Islet precursor cell (in vitro differentiated cells): Measurements from ENCODE around the gene CCAR1.
"Not testable (repeated sequence)": the region's sequence is repeated elsewhere in the genome, so short reads cannot be mapped to it uniquely, and the experiment has no call there.

Experiments
- DNase-seq: peaks from one replicate; pipeline ENCODE4 v3.0.0-alpha.2; 2018

The CCAR1 gene, protein sequence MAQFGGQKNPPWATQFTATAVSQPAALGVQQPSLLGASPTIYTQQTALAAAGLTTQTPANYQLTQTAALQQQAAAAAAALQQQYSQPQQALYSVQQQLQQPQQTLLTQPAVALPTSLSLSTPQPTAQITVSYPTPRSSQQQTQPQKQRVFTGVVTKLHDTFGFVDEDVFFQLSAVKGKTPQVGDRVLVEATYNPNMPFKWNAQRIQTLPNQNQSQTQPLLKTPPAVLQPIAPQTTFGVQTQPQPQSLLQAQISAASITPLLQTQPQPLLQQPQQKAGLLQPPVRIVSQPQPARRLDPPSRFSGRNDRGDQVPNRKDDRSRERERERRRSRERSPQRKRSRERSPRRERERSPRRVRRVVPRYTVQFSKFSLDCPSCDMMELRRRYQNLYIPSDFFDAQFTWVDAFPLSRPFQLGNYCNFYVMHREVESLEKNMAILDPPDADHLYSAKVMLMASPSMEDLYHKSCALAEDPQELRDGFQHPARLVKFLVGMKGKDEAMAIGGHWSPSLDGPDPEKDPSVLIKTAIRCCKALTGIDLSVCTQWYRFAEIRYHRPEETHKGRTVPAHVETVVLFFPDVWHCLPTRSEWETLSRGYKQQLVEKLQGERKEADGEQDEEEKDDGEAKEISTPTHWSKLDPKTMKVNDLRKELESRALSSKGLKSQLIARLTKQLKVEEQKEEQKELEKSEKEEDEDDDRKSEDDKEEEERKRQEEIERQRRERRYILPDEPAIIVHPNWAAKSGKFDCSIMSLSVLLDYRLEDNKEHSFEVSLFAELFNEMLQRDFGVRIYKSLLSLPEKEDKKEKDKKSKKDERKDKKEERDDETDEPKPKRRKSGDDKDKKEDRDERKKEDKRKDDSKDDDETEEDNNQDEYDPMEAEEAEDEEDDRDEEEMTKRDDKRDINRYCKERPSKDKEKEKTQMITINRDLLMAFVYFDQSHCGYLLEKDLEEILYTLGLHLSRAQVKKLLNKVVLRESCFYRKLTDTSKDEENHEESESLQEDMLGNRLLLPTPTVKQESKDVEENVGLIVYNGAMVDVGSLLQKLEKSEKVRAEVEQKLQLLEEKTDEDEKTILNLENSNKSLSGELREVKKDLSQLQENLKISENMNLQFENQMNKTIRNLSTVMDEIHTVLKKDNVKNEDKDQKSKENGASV

DNA sequence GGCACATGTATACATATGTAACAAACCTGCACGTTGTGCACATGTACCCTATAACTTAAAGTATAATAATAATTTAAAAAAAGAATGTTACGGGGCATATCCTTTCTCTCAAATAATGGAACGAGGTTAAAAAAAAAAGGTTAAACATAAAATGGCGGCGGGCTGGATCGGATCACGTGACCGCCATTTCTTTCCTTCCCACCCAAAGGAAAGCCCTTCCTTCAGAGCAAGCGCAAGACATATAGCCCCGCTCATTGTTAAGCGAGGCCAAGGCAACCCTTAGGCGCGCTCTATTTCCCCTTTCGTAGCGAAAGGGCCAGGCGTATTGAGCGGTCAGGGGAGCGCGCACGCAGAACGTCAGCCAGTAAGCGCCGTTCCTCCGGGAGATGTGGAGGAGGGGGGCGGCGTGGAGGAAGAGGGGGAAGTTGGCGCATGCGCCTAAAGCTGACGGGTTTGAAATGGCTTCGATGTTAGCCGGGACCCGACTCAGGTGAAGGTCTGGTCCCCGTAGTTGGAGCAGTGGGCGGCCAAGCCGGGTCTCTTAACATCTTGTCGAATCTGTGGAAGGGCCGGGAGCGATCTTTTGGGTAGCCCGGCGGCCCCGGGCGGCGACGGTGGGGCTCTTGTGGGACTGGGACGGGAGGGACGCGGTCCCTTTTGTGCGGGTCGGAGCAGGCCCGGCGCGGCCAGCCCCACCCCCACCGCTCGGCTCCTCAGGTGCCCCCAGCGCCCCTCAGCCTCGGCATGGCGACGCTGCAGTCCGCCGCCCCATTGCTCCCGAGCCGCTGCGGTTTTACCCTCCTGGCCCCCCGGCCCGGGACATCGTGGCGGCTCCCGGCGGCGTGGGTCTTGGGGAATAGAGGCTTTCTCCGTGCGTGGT lies at the start of gene CCAR1:
CCAR1 (plus strand) TSS at position 447 of the 880 bp plus-strand sequence. CDS start 1,266 bp downstream, outside the sequence.
- peak; percentile 99 for DNase-seq

DNA sequence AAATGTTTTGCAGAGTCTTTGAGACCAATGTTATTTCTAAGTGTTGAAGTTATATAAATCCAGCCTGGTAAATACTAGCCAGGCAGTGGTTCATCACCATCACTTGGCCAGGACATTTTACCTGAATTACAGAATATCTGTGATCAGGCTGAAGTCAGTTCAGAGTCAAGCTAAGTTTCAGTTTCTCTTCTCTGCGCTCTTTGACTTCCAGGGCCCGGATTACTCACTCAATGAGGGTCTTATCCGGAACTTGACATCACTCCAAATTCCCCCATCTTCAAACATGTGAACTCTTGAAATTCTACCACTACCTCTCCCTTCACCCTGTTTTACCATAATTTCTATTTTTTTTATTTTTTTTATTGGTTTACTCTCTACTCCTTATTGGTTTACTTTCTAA lies 36.6 kb upstream of the CCAR1 start:
- DNase-seq, result no peak

DNA sequence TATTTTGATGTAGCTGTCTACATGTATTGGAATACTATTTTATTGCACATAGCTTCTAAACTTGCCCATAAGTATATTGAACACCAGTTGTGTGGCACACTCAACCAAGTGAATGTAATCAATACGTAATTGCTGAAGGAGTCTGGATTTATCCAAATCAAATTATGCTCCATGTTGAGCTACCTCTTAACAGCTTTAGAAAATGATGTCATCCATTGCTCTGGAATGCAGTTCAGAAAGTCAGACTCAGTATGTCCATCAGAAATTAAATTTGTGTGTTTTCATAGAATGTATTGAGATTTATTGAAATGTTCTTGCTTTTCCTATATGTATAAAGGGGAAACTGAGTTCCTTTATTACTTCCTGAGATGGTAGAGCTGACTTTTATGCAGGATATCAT lies 25.0 kb upstream of the CCAR1 start:
- no peak for DNase-seq

DNA sequence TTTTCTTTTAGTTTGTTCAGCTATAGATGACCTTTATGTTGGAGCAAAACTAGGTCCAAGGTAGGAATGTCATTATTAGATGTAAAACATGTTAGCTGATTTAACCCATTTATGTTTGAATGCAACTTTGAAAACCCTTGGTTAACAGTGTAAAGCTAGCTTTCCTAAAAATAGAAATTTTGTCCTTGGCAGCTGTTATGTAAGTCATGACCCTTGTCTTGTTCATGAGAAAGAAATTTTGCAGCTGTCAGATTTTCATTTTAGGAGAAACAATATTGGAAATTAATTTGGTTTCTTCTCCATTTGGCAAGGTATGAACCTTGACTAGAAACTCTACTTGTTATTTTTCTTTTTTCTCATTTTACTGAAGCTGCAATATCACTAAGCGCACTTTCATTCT lies 23.9 kb upstream of the CCAR1 start:
- no peak for DNase-seq

DNA sequence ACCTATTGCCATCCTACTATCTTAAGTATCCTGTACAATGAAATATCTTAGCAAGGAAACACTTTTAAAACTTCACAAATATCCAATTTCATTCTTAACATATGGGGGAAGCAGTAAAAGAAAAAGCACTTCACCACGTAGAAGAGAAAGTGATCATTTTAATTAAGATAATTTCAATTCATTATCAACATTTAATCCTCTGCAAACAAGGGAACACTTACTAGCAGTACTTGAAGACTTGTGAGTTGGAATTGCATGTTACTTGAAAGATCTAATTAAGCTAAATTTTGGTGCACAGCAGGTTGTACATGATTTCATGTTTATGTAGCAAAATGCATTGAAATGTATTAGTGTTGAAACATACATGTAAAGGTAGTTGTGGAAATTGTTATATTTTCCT lies 20.8 kb upstream of the CCAR1 start:
- DNase-seq, result no peak

DNA sequence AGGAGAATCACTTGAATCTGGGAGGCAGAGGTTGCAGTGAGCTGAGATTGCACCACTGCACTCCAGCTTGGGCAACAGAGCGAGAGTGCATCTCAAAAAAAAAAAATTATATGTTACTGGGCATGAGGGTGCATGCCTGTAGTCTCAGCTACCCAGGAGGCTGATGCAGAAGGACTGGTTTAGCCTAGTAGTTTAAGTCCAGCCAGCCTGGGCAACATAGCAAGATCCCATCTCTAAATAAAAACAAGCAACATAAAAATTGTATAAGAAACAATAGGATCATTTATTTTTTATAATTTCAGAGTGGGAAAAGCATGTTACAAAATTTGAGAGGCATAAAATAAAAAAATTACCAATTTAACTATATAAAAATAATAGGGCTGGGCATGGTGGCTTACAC lies 15.5 kb upstream of the CCAR1 start:
- no peak for DNase-seq

DNA sequence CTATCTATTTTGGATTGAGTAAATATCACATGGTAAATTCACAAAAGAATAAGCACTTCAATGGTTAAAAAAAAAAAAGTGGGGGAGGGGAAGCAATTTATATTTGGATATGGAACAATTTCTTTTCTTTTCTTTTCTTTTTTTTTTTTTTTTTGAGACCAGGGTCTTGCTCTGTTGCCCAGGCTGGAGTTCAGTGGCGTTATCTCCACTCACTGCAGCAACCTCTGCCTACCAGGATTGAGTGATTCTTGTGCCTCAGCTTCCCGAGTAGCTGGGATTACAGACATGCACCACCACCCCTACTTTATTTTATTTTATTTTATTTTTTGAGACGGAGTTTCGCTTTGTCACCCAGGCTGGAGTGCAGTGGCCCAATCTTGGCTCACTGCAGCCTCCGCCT lies 12.1 kb upstream of the CCAR1 start:
- not testable (repeated sequence) for DNase-seq

DNA sequence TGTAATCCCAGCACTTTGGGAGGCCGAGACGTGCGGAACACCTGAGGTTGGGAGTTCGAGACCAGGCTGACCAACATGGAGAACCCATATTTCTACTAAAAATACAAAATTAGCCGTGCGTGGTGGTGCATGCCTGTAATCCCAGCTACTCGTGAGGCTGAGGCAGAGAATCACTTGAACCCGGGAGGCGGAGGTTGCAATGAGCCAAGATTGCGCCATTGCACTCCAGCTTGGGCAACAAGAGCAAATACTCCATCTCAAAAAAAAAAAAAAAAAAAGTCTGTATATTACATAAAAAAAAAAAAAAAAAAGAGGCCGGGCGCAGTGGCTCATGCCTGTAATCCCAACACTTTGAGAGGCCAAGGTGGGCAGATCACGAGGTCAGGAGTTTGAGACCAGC lies 8.0 kb upstream of the CCAR1 start:
- DNase-seq, result not testable (repeated sequence)

DNA sequence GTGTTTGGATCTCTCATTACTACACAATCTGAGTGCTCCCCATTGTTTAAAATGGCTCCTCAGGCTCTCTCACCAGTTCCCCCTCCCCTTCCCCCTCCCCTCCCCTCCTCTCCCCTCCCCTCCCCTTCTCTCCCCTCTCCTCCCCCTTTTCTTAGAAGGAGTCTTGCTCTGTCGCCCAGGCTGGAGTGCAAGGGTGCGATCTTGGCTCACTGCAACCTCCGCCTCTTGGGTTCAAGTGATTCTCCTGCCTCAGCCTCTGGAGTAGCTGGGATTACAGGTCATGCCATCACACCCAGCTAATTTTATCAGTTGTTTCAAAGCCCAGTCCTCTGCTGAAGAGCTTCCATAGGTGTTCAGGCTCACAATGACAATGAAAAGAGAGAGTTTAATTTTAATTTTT lies 3.6 kb upstream of the CCAR1 start:
- DNase-seq, result no peak

DNA sequence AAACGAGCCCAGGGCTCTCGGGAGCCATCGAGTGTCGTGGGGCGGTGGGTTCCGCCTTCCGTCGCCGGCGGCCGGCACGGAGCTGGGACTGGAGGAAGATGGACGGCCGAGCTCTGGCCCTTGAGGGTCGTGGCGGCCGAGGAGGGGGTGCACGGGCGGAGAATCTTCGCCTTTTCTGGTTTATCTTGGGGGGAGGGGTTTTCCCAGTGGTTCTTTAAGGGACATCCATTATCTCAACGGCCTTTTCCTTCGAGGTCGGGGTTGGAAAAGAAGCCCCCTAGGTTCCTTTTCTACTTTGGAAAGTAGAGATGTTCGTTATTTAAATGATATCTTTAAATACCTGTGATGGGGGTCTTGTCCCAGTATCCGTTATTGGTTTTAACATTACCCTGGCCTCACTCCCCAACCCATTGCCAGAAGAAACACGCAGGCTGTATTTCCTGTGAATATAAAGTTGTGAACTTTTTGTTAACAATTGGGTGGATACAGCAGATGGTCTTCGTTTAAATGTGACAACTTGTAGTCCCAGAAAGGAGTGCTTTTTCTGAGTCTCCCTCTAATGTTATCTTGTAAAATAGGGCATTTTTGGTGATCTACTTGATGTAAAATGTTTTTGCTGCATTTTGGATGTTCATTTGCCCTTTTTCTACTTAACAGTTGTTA lies 765 bp downstream of the CCAR1 start:
- DNase-seq, result no peak

DNA sequence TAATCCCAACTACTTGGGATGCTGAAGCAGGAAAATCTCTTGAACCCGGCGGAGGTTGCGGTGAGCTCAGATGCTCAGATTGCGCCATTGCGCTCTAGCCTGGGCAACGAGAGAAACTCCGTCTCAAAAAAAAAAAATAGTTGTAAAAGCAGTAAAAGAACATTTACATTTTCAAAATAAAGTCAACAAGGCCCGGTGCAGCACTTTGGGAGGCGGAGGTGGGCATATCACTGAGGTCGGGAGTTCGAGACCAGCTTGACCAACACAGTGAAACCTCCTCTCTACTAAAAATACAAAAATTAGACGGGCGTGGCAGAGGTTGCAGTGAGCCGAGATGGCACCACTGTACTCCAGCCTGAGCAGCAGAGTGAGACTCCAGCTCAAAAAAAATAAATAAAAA lies 4.0 kb downstream of the CCAR1 start:
- no peak for DNase-seq

DNA sequence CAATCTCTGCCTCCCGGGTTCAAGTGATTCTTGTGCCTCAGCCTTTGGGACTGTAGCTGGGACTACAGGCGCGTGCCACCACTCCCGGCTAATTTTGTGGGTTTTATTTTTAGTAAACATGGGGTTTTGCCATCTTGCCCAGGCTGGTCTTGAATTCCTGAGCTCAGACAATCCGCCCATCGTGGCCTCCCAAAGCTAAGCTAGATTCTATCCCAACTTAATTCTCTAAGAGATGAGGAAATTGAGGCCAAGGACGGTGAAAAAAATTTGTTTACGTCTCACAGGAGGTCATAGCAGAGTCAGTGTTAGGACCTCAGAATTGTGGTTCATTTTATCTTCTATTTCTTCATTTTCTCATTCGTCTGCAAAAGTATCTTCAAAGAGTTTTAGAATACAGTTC lies 6.1 kb downstream of the CCAR1 start:
- DNase-seq, result no peak

DNA sequence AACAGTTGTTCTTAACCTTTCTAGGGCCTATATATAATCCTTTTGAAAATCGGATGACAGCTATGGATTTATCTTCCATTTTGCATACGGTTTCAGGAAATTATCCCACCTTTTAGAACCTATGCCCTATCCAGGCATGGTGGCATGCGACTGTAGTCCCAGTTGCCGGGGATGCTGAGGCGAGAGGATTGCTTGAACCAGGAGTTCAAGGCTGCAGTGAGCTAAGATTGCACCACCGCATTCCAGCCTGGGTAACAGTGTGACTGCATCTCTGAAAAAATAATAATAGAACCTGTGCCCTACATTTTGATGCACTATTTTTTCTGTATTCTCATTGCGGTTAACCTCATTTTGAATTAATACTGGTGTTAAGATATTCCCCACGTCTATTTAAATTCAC lies 11.6 kb downstream of the CCAR1 start:
- no peak for DNase-seq

DNA sequence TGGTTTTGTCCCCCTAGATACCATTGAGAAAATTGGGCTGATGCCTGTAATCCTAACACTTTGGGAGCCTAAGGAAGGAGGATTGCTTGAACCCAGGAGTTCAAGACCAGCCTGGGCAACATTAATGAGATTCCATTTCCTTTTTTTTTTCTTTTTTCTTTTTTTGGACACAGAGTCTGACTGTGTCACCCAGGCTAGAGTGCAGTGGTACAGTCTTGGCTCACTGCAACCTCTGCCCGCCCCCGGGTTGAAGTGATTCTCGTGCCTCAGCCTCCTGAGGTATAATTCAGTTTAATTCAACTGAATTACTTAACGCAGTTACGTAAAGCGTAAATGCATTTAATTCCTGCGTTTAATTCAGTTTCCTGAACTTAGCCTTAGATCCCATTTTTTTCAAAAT lies 13.3 kb downstream of the CCAR1 start:
- no peak for DNase-seq

DNA sequence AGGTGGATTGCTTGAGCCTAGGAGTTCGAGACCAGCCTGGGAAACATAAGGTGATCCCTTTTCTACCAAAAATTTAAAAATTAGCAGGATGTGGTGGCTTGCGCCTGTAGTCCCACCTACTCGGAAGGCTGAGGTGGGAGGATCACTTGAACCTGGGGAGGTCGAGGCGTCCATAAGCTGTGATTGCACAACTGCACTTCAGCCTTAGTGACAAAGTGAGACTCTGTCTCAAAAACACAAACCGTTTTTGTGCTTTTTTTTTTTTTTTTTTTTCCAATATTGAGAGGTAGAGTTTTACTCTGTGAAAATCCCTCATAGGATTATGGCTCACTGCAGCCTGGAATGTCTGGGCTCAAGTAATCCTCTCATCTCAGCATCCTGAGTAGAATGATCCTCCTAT lies 14.1 kb downstream of the CCAR1 start:
- DNase-seq, result no peak

DNA sequence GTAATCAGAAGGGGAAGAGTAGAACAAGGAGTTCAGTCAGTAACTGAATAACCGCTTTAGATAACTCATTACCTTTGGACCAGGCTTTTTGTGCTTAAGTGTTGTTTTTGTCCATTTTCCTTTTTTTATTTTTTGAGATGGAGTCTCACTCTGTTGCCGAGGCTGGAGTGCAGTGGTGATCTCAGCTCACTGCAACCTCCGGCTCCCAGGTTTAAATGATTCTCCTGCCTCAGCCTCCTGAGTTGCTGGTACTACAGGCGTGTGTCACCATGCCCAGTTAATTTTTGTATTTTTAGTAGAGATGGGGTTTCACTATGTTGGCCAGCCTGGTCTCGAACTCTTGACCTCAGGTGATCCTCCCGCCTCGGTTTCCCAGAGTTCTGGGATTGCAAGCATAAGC lies 14.7 kb downstream of the CCAR1 start:
- not testable (repeated sequence) for DNase-seq

DNA sequence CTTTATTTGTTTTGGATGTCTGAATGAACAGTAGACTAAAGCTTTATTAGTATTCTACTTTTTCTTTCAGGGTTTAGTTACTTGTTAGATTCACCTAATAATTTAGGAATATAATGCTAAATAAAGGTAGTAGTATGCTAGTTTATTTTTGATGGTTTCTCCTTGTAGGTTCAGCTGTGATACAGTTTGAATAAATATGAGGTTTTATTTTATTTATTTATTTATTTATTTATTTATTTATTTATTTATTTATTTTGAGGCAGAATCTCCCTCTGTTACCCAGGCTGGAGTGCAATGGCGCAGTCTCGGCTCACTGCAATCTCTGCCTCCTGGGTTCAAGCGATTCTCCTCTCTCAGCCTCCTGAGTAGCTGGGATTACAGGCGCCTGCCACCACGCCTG lies 19.6 kb downstream of the CCAR1 start:
- DNase-seq, result not testable (repeated sequence)

DNA sequence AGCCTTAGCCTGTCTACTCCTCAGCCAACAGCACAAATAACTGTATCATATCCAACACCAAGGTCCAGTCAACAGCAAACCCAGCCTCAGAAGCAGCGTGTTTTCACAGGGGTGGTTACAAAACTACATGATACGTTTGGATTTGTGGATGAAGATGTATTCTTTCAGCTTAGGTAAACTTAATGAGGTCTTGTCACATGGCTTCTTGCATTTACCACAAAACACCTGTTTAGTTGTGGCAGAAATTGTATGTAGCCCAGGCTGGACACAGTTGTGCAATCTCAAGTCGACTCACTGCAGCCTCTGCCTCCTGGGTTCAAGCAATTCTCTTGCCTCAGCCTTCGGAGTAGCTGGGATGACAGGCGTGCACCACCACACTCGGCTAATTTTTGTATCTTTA lies 21.4 kb downstream of the CCAR1 start:
- no peak for DNase-seq

DNA sequence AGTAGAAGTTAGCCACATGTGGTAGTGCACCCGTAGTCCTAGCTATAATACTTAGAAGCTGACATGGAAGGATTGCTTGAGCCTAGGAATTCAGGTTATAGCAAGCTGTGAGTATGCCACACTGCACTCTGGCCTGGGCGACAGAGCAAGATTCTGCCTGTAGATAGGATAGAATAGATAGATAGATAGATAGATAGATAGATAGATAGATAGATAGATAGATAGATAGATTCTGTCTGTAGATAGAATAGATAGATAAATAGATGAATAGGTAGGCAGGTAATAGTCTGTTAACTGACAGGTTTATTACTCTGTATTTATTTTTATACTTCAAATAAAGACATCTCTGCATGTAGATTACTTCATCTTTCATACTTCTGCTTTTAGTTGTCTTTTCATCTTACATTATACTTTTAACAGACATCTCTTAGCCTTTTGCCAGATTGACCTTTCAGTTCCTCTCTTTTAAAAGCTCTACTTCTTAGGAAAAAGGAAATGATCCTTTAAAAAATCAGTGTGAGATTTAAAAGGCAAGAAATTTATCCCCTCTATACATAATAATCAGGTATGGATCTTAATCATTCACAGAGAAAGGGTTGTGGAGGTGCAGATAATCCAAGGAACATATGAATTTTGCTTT lies 31.8 kb downstream of the CCAR1 start:
- DNase-seq, result no peak

DNA sequence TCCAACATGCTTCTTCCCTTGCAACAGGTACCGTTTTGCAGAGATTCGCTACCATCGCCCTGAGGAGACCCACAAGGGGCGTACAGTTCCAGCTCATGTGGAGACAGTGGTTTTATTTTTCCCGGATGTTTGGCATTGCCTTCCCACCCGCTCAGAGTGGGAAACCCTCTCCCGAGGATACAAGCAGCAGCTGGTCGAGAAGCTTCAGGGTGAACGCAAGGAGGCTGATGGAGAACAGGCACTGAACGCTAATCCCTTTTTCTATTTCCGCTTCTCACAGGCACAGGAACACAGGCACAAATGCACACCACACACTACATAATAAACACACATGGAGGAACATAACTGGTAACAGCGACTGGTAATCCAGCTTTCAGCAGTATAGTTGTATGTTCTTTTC lies 35.2 kb downstream of the CCAR1 start:
- no peak for DNase-seq

DNA sequence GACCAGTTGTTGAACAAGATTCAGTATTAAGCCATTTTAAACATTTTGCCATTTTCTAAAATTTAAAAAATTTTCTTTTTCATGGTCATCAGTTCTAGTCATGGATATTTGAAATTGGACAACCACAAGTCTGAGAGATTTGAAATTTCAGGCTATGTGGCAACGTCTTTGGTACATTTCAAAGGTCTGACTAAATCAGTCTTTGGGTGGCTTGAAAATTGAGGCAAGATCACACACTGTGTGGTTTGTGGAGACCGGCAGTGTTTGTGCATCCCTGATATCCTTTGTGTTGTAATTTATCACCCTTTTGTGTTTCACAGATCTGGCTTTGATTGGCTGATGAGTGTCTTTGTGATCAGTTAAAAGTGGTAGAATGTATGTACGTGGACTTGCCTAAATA lies 35.7 kb downstream of the CCAR1 start:
- DNase-seq, result no peak
